Fibroblast of lung (primary cell): ENCODE data around the gene BID. TPM values are rescaled to one million over a fixed set of nuclear protein-coding genes. Genes with fewer than 3 reads are reported as not detected.
A peak's percentile ranks its signal among the peaks of the same experiment; 100 is the strongest.

Experiments used
- DNase-seq, 2 donors: peaks; one replicate each; pipeline versions ENCODE4 v3.0.0 to v3.0.0-alpha.2; 2010; ENCODE audit warnings: low read depth in 2 of 2
- H2AFZ ChIP-seq: 2 replicates; pipeline ENCODE4 v1.5.1; 2012; ENCODE audit warnings: low read length, control low read depth, inconsistent platforms
- H3K27ac ChIP-seq: 2 replicates; pipeline ENCODE4 v1.5.1; 2011; ENCODE audit warnings: low read length, control low read depth; ENCODE audit not compliant: insufficient read depth
- H3K27me3 ChIP-seq: 2 replicates; pipeline ENCODE4 v1.5.1; 2011; ENCODE audit warnings: mild to moderate bottlenecking, low read length; ENCODE audit not compliant: control insufficient read depth, insufficient read depth
- H3K36me3 ChIP-seq: 2 replicates; pipeline ENCODE4 v1.5.1; 2011; ENCODE audit warnings: low read length; ENCODE audit not compliant: control insufficient read depth, insufficient read depth
- H3K4me1 ChIP-seq: 2 replicates; pipeline ENCODE4 v1.5.1; 2011; ENCODE audit warnings: low read length; ENCODE audit not compliant: control insufficient read depth, insufficient read depth; ENCODE audit errors: extremely low read depth
- H3K4me2 ChIP-seq: 2 replicates; pipeline ENCODE4 v1.5.1; 2011; ENCODE audit warnings: low read length, control low read depth; ENCODE audit not compliant: insufficient read depth; ENCODE audit errors: extremely low read depth
- H3K4me3 ChIP-seq, 4 experiments: fragments of 200-600 bp in 1 of 4; sonication (generic) in 1 of 4; replicated peaks in 1 of 4; 2 replicates each; pipeline ENCODE4 v1.5.1; 2011 to 2016; ENCODE audit warnings: low read length in 4 of 4, low read depth in 3 of 4, mild to moderate bottlenecking in 3 of 4, control low read depth in 2 of 4, inconsistent platforms in 1 of 4, mixed read lengths in 1 of 4; ENCODE audit not compliant: insufficient read depth in 1 of 4; ENCODE audit errors: control extremely low read depth in 1 of 4
- H3K79me2 ChIP-seq: 2 replicates; pipeline ENCODE4 v1.5.1; 2012; ENCODE audit warnings: mild to moderate bottlenecking, low read length, inconsistent platforms; ENCODE audit not compliant: control insufficient read depth, insufficient read depth
- H3K9ac ChIP-seq: 2 replicates; pipeline ENCODE4 v1.5.1; 2011; ENCODE audit warnings: mild to moderate bottlenecking, low read length, control low read depth; ENCODE audit not compliant: insufficient read depth
- H3K9me3 ChIP-seq: 2 replicates; pipeline ENCODE4 v1.5.1; 2012; ENCODE audit warnings: low read depth, low read length; ENCODE audit not compliant: control insufficient read depth, insufficient read depth
- H4K20me1 ChIP-seq: 2 replicates; pipeline ENCODE4 v1.5.1; 2011; ENCODE audit warnings: low read length; ENCODE audit not compliant: control insufficient read depth, insufficient read depth; ENCODE audit errors: extremely low read depth
- CTCF ChIP-seq, 2 donors: IDR thresholded peaks in 1 of 2; conservative IDR thresholded peaks in 1 of 2; 1 replicate in 1 of 2; 2 replicates in 1 of 2; pipeline ENCODE4 v1.5.1; 2011 to 2012; ENCODE audit warnings: low read length in 2 of 2, control low read depth in 1 of 2, inconsistent platforms in 1 of 2, low read depth in 1 of 2, mild to moderate bottlenecking in 1 of 2
- EZH2 ChIP-seq: IDR thresholded peaks from 2 replicates; pipeline ENCODE4 v1.5.1; 2012; ENCODE audit warnings: low read length, control low read depth, mild to moderate bottlenecking; ENCODE audit errors: missing control alignments
- polyA plus RNA-seq, 2 donors: library from polyadenylated mRNA; depleted of rRNA in 1 of 2; stranded (reverse) in 1 of 2; unstranded in 1 of 2; fragments of >200 nt; gene quantifications; 2 replicates each; pipeline ENCODE4 v1.2.1, GENCODE V29; 2011 to 2012; ENCODE audit warnings: missing spikeins in 1 of 2
- total RNA-seq: library from RNA; depleted of rRNA; stranded (reverse); fragments of >200 nt; gene quantifications from 2 replicates; pipeline ENCODE4 v1.2.1, GENCODE V29; 2014

BID gene
- total and polyA plus RNA-seq, 2 donors (not counting 1 experiment from before 2014, with no cell fraction given) = 13.4 to 23.4 TPM

- H3K4me2 ChIP-seq = no peak overlapping the region
- H3K4me3 ChIP-seq = no peak overlapping the region
- no peaks in the 10 kb centered on the region for H4K20me1 ChIP-seq
- H3K9me3 ChIP-seq = no peaks in the 10 kb centered on the region
- H3K36me3 ChIP-seq = no peaks in the 10 kb centered on the region
- peaks cover 2% of the 10 kb centered on the region for H3K4me1 ChIP-seq
- H3K27ac ChIP-seq = no peak overlapping the region
- no peak overlapping the region for H2AFZ ChIP-seq
- H3K27me3 ChIP-seq = no peaks in the 10 kb centered on the region
- H3K79me2 ChIP-seq = no peaks in the 10 kb centered on the region
- no peak overlapping the region for H3K9ac ChIP-seq
- TF ChIP-seq EZH2 = no peak
- TF ChIP-seq CTCF (conservative IDR thresholded peaks at IDR 0.05 in 1 of 2, IDR thresholded peaks at IDR 0.05 in 1 of 2; ENCODE audit: low read depth in 1 of 2, low read length in 2 of 2) = no peak
- DNase-seq = no peak
Measured at GRCh38 chr22:17738386-17739128, 35.7 kb downstream of the BID start.

- Histone ChIP-seq H3K36me3 (peaks cover 7% of the 10 kb centered on the region), H3K27ac (peak overlapping the region; percentile 35), H3K4me3 (no peak overlapping the region), H4K20me1 (no peaks in the 10 kb centered on the region), H3K9ac (no peak overlapping the region), H3K9me3 (no peaks in the 10 kb centered on the region), H2AFZ (no peak overlapping the region), H3K27me3 (no peaks in the 10 kb centered on the region), H3K79me2 (no peaks in the 10 kb centered on the region), H3K4me2 (no peak overlapping the region), H3K4me1 (peaks cover 5% of the 10 kb centered on the region)
- DNase-seq = peak in 1 of 2 donors; percentile 64
- no peak for TF ChIP-seq CTCF (conservative IDR thresholded peaks at IDR 0.05 in 1 of 2, IDR thresholded peaks at IDR 0.05 in 1 of 2; ENCODE audit: low read depth in 1 of 2, low read length in 2 of 2)
- no peak for TF ChIP-seq EZH2
Measured at GRCh38 chr22:17734187-17734586, 40.1 kb downstream of the BID start.

- peaks cover 5% of the 10 kb centered on the region for H3K4me1 ChIP-seq
- no peak overlapping the region for H3K9ac ChIP-seq
- H3K79me2 ChIP-seq = no peaks in the 10 kb centered on the region
- H2AFZ ChIP-seq = no peak overlapping the region
- H3K4me2 ChIP-seq = no peak overlapping the region
- TF ChIP-seq CTCF (conservative IDR thresholded peaks at IDR 0.05 in 1 of 2, IDR thresholded peaks at IDR 0.05 in 1 of 2; ENCODE audit: low read depth in 1 of 2, low read length in 2 of 2) = no peak
- no peak for TF ChIP-seq EZH2
- no peaks in the 10 kb centered on the region for H3K9me3 ChIP-seq
- no peak overlapping the region for H3K4me3 ChIP-seq
- peak in 1 of 2 donors; percentile 25 for DNase-seq
- H3K27ac ChIP-seq = peak overlapping the region; percentile 35
- H3K36me3 ChIP-seq = peaks cover 7% of the 10 kb centered on the region
- no peaks in the 10 kb centered on the region for H3K27me3 ChIP-seq
- H4K20me1 ChIP-seq = no peaks in the 10 kb centered on the region
Measured at GRCh38 chr22:17733466-17733865, 40.8 kb downstream of the BID start.
